ENCODE results near the gene IL2RA. TPM values are rescaled to one million over a fixed set of nuclear protein-coding genes. Genes with fewer than 3 reads are reported as not detected.

The IL2RA gene
- total RNA-seq, 1 experiment from 2014 or later: not detected

DNA sequence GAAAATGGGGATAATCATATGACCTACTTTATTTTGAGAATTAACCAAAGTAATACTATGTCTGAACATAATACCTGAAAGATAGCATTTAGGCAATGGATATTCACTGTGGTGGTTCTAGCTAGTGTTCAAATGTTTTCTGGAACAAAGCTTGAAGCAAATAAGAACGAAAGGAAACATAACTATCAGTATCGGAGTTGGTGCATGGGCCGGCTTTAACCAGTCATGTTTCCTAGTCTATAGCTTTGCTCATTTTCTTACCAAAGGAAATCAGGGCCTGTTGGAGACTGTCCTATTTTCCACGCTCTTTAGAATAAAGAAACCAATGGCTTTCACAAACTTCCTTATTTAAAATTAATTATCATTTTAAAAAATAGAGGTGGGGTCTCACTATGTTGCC lies 8.9 kb downstream of the IL2RA start:
- no peak overlapping the region for H3T11ph ChIP-seq (ENCODE audit: low read length)
- H3K27ac ChIP-seq (ENCODE audit: insufficient read length, low read depth, low read length): no peak overlapping the region
- Mint-ChIP-seq H3K36me3 (ENCODE audit: insufficient read depth in 1 of 3, low read depth in 3 of 3) (no peaks in the 10 kb centered on the region), H3K4me3 (no peak overlapping the region), H3K27ac (no peak overlapping the region), H3K4me1 (peaks cover 8 to 10% of the 10 kb centered on the region in 2 experiments), H3K27me3 (ENCODE audit: low read depth) (peaks cover 11% of the 10 kb centered on the region), H3K9me3 (no peaks in the 10 kb centered on the region)
- H3K79me1 ChIP-seq (ENCODE audit: insufficient read depth, low read depth, low read length, poor library complexity, severe bottlenecking): no peaks in the 10 kb centered on the region
- no peak overlapping the region for H2BK20ac ChIP-seq (ENCODE audit: low read depth, low read length, poor library complexity, severe bottlenecking)
- H3K23ac ChIP-seq (ENCODE audit: insufficient read length, low read depth, low read length): no peak overlapping the region
- no peak overlapping the region for H2BK120ac ChIP-seq (ENCODE audit: low read depth, low read length, poor library complexity, severe bottlenecking)
- no peak overlapping the region for H4K91ac ChIP-seq (ENCODE audit: insufficient read length, low read depth, low read length)
- H3K9ac ChIP-seq (ENCODE audit: extremely low read depth, insufficient read length, low read length): no peak overlapping the region
- no peaks in the 10 kb centered on the region for H3K4me1 ChIP-seq (ENCODE audit: insufficient read depth, low read length)
- H3K18ac ChIP-seq (ENCODE audit: insufficient read length, low read depth, low read length): no peak overlapping the region
- no peak overlapping the region for H2AK5ac ChIP-seq (ENCODE audit: insufficient read length, low read length)
- TF ChIP-seq, protein P1, sequence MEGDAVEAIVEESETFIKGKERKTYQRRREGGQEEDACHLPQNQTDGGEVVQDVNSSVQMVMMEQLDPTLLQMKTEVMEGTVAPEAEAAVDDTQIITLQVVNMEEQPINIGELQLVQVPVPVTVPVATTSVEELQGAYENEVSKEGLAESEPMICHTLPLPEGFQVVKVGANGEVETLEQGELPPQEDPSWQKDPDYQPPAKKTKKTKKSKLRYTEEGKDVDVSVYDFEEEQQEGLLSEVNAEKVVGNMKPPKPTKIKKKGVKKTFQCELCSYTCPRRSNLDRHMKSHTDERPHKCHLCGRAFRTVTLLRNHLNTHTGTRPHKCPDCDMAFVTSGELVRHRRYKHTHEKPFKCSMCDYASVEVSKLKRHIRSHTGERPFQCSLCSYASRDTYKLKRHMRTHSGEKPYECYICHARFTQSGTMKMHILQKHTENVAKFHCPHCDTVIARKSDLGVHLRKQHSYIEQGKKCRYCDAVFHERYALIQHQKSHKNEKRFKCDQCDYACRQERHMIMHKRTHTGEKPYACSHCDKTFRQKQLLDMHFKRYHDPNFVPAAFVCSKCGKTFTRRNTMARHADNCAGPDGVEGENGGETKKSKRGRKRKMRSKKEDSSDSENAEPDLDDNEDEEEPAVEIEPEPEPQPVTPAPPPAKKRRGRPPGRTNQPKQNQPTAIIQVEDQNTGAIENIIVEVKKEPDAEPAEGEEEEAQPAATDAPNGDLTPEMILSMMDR (conservative IDR thresholded peaks at IDR 0.05): no peak
- no peak overlapping the region for H3K4ac ChIP-seq (ENCODE audit: low read depth, low read length)
- no peaks in the 10 kb centered on the region for H3K79me2 ChIP-seq (ENCODE audit: insufficient read depth, low read length)
- no peak overlapping the region for H4K8ac ChIP-seq (replicated peaks; ENCODE audit: insufficient read length, low read depth, low read length)
- H2BK5ac ChIP-seq (ENCODE audit: insufficient read length, low read length): no peak overlapping the region
- H4K5ac ChIP-seq (ENCODE audit: insufficient read length, low read depth, low read length): no peak overlapping the region
- WGBS (ENCODE audit: extremely low coverage, insufficient read length, low lambda C conversion rate): no CpG with 5 or more reads among the region's 4 CpGs
- H3K4me2 ChIP-seq (ENCODE audit: insufficient read depth, insufficient read length, low read length): no peak overlapping the region
- H3K23me2 ChIP-seq (ENCODE audit: insufficient read length, low read depth, low read length, poor library complexity, severe bottlenecking): no peaks in the 10 kb centered on the region
- no peaks in the 10 kb centered on the region for H4K20me1 ChIP-seq (ENCODE audit: control insufficient read depth, insufficient read depth, insufficient read length)
- no peak overlapping the region for H2BK12ac ChIP-seq (ENCODE audit: insufficient read length, low read depth, low read length)
- H3K27me3 ChIP-seq (ENCODE audit: insufficient read depth, low read length): no peaks in the 10 kb centered on the region
- DNase-seq: no peak
- no peak overlapping the region for H2AFZ ChIP-seq (ENCODE audit: low read length)
- H3K14ac ChIP-seq (ENCODE audit: insufficient read depth, low read length): no peak overlapping the region
- H2BK15ac ChIP-seq (ENCODE audit: low read depth, low read length): no peak overlapping the region
- H3K56ac ChIP-seq (ENCODE audit: insufficient read length, low read depth, low read length): no peak overlapping the region
- no peaks in the 10 kb centered on the region for H3K9me3 ChIP-seq (ENCODE audit: control insufficient read depth, low read depth, low read length)

All from H9 (cell line).